Muscle layer of duodenum (tissue), 2 donors: Measurements from ENCODE around the gene ZXDC.

Source experiments
- H3K27ac ChIP-seq: one replicate; pipeline ENCODE4 v1.7.0; 2013; ENCODE audit warnings: mild to moderate bottlenecking, low read length
- H3K27me3 ChIP-seq: one replicate; pipeline ENCODE4 v1.7.0; 2013; ENCODE audit warnings: low read depth, mild to moderate bottlenecking, control low read depth, low read length
- H3K36me3 ChIP-seq, 2 donors: one replicate each; pipeline ENCODE4 v1.7.0; 2013; ENCODE audit warnings: low read length in 2 of 2, control low read depth in 1 of 2, mild to moderate bottlenecking in 1 of 2; ENCODE audit not compliant: insufficient read depth in 2 of 2, control insufficient read depth in 1 of 2
- H3K4me1 ChIP-seq, 2 donors: one replicate each; pipeline ENCODE4 v1.7.0; 2013; ENCODE audit warnings: low read length in 2 of 2, mild to moderate bottlenecking in 2 of 2, control low read depth in 1 of 2, moderate library complexity in 1 of 2; ENCODE audit not compliant: insufficient read depth in 2 of 2, control insufficient read depth in 1 of 2
- H3K4me3 ChIP-seq, 2 donors: one replicate each; pipeline ENCODE4 v1.7.0; 2013; ENCODE audit warnings: low read length in 2 of 2, low read depth in 1 of 2, mild to moderate bottlenecking in 1 of 2
- H3K9me3 ChIP-seq, 2 donors: one replicate each; pipeline ENCODE4 v1.7.0; 2013; ENCODE audit warnings: low read length in 2 of 2, control low read depth in 1 of 2, mild to moderate bottlenecking in 1 of 2; ENCODE audit not compliant: control insufficient read depth in 1 of 2
- donor health status: healthy.

ZXDC gene

GRCh38 chr3:126509597-126510307 is 34.1 kb upstream of the ZXDC start:
- Histone ChIP-seq H3K27ac (no peak overlapping the region), H3K9me3 (no peaks in the 10 kb centered on the region), H3K36me3 (no peaks in the 10 kb centered on the region), H3K4me1 (no peaks in the 10 kb centered on the region), H3K27me3 (no peaks in the 10 kb centered on the region), H3K4me3 (no peak overlapping the region)

- no peak overlapping the region for H3K4me3 ChIP-seq
- no peaks in the 10 kb centered on the region for H3K27me3 ChIP-seq
- no peaks in the 10 kb centered on the region for H3K36me3 ChIP-seq
- H3K9me3 ChIP-seq = no peaks in the 10 kb centered on the region
- H3K27ac ChIP-seq = no peak overlapping the region
- no peaks in the 10 kb centered on the region for H3K4me1 ChIP-seq
Observed at GRCh38 chr3:126508564-126508964, 32.9 kb upstream of the ZXDC start.

- no peak overlapping the region for H3K27ac ChIP-seq
- no peaks in the 10 kb centered on the region for H3K36me3 ChIP-seq
- H3K4me3 ChIP-seq = no peak overlapping the region
- H3K4me1 ChIP-seq = no peaks in the 10 kb centered on the region
- H3K9me3 ChIP-seq = no peaks in the 10 kb centered on the region
- H3K27me3 ChIP-seq = no peaks in the 10 kb centered on the region
Observed at GRCh38 chr3:126507886-126508285, 32.2 kb upstream of the ZXDC start.

GRCh38 chr3:126503701-126504100 is 28.0 kb upstream of the ZXDC start:
- no peak overlapping the region for H3K27ac ChIP-seq
- no peak overlapping the region for H3K4me3 ChIP-seq
- no peaks in the 10 kb centered on the region for H3K27me3 ChIP-seq
- H3K36me3 ChIP-seq = no peaks in the 10 kb centered on the region
- no peaks in the 10 kb centered on the region for H3K4me1 ChIP-seq
- no peaks in the 10 kb centered on the region for H3K9me3 ChIP-seq

- Histone ChIP-seq H3K4me3 (no peak overlapping the region), H3K36me3 (no peaks in the 10 kb centered on the region), H3K27me3 (no peaks in the 10 kb centered on the region), H3K27ac (no peak overlapping the region), H3K4me1 (no peaks in the 10 kb centered on the region), H3K9me3 (no peaks in the 10 kb centered on the region)
Observed at GRCh38 chr3:126502656-126503055, 27.0 kb upstream of the ZXDC start.

- Histone ChIP-seq H3K4me3 (no peak overlapping the region), H3K9me3 (no peaks in the 10 kb centered on the region), H3K27me3 (no peaks in the 10 kb centered on the region), H3K27ac (no peak overlapping the region), H3K36me3 (no peaks in the 10 kb centered on the region), H3K4me1 (no peaks in the 10 kb centered on the region)
Observed at GRCh38 chr3:126501736-126502135, 26.0 kb upstream of the ZXDC start.

GRCh38 chr3:126501054-126501453 is 25.4 kb upstream of the ZXDC start:
- H3K27ac ChIP-seq = no peak overlapping the region
- H3K36me3 ChIP-seq = no peaks in the 10 kb centered on the region

GRCh38 chr3:126500016-126500415 is 24.3 kb upstream of the ZXDC start:
- no peak overlapping the region for H3K4me3 ChIP-seq
- H3K4me1 ChIP-seq = no peaks in the 10 kb centered on the region
- H3K27me3 ChIP-seq = no peaks in the 10 kb centered on the region
- H3K9me3 ChIP-seq = no peaks in the 10 kb centered on the region
- no peaks in the 10 kb centered on the region for H3K36me3 ChIP-seq
- no peak overlapping the region for H3K27ac ChIP-seq

More at GRCh38 chr3:126501054-126501453, 25.4 kb upstream of the ZXDC start:
- no peaks in the 10 kb centered on the region for H3K27me3 ChIP-seq
- no peak overlapping the region for H3K4me3 ChIP-seq
- H3K9me3 ChIP-seq = no peaks in the 10 kb centered on the region
- H3K4me1 ChIP-seq = no peaks in the 10 kb centered on the region

GRCh38 chr3:126499401-126499800 is 23.7 kb upstream of the ZXDC start:
- no peaks in the 10 kb centered on the region for H3K9me3 ChIP-seq
- H3K4me3 ChIP-seq = no peak overlapping the region

GRCh38 chr3:126498929-126499328 is 23.2 kb upstream of the ZXDC start:
- no peaks in the 10 kb centered on the region for H3K4me1 ChIP-seq
- no peaks in the 10 kb centered on the region for H3K36me3 ChIP-seq
- no peak overlapping the region for H3K27ac ChIP-seq
- H3K27me3 ChIP-seq = no peaks in the 10 kb centered on the region
- H3K4me3 ChIP-seq = no peak overlapping the region
- H3K9me3 ChIP-seq = no peaks in the 10 kb centered on the region

More at GRCh38 chr3:126499401-126499800, 23.7 kb upstream of the ZXDC start:
- H3K36me3 ChIP-seq = no peaks in the 10 kb centered on the region
- H3K27ac ChIP-seq = no peak overlapping the region
- H3K27me3 ChIP-seq = no peaks in the 10 kb centered on the region
- no peaks in the 10 kb centered on the region for H3K4me1 ChIP-seq

GRCh38 chr3:126498461-126498860 is 22.8 kb upstream of the ZXDC start:
- Histone ChIP-seq H3K36me3 (no peaks in the 10 kb centered on the region), H3K4me3 (no peak overlapping the region), H3K4me1 (no peaks in the 10 kb centered on the region), H3K27me3 (no peaks in the 10 kb centered on the region), H3K9me3 (no peaks in the 10 kb centered on the region), H3K27ac (no peak overlapping the region)

- Histone ChIP-seq H3K27ac (no peak overlapping the region), H3K4me1 (no peaks in the 10 kb centered on the region), H3K9me3 (no peaks in the 10 kb centered on the region), H3K36me3 (no peaks in the 10 kb centered on the region), H3K27me3 (no peaks in the 10 kb centered on the region), H3K4me3 (no peak overlapping the region)
Observed at GRCh38 chr3:126497956-126498355, 22.3 kb upstream of the ZXDC start.
